B cell (primary cell): Measurements from ENCODE around the gene PGM1. TPM values are rescaled to one million over a fixed set of nuclear protein-coding genes. Genes with fewer than 3 reads are reported as not detected.

Experiments
- ATAC-seq: fragments of 200-7000 bp; cut with Tn5 transposase; one replicate; pipeline ENCODE4 v1.10.0; 2021; ENCODE audit warnings: low read depth, mild to moderate bottlenecking, moderate number of reproducible peaks, moderate library complexity
- CTCF ChIA-PET: fragments of 350-600 bp; sonication (Branson Sonifier 250); formaldehyde crosslinking; loops from one replicate; lab custom pipeline; 2021; ENCODE audit warnings: antibody characterized with exemption, inconsistent platforms; lab: Charles Lee
- POLR2A ChIA-PET: fragments of 350-600 bp; sonication (Branson Sonifier 250); formaldehyde crosslinking; loops from one replicate; lab custom pipeline; 2021; ENCODE audit warnings: antibody characterized with exemption; lab: Charles Lee
- DNase-seq: peaks from one replicate; pipeline ENCODE4 v3.0.0; 2013
- H2AFZ ChIP-seq: 2 replicates; pipeline ENCODE4 v1.6.1; 2012; ENCODE audit warnings: mild to moderate bottlenecking, low read depth, low read length; ENCODE audit not compliant: insufficient read depth, poor library complexity, severe bottlenecking
- H3K27ac ChIP-seq, 2 donors: 1 replicate in 1 of 2; 2 replicates in 1 of 2; pipeline ENCODE4 v1.5.1; 2012 to 2013; ENCODE audit warnings: low read length in 2 of 2, mild to moderate bottlenecking in 2 of 2, moderate library complexity in 1 of 2
- H3K27me3 ChIP-seq, 4 experiments: fragments of 200-600 bp in 1 of 4; sonication (generic) in 1 of 4; replicated peaks in 1 of 4; 1 replicate in 2 of 4; 2 replicates in 2 of 4; pipeline versions ENCODE4 v1.6.1 to v1.7.0; 2013 to 2016; ENCODE audit warnings: low read length in 3 of 4, mild to moderate bottlenecking in 2 of 4, mixed read lengths in 1 of 4, moderate library complexity in 1 of 4; ENCODE audit not compliant: insufficient read depth in 4 of 4, control insufficient read depth in 3 of 4; ENCODE audit errors: control extremely low read depth in 1 of 4
- H3K36me3 ChIP-seq, 2 experiments: replicated peaks in 1 of 2; 1 replicate in 1 of 2; 2 replicates in 1 of 2; pipeline versions ENCODE4 v1.6.1 to v1.7.1; 2013; ENCODE audit warnings: low read length in 1 of 2; ENCODE audit not compliant: insufficient read depth in 2 of 2, control insufficient read depth in 1 of 2; ENCODE audit errors: control extremely low read depth in 1 of 2, extremely low read depth in 1 of 2
- H3K4me1 ChIP-seq, 2 donors: fragments of 200-600 bp in 1 of 2; sonication (generic) in 1 of 2; 1 replicate in 1 of 2; 2 replicates in 1 of 2; pipeline versions ENCODE4 v1.5.1 to v1.6.1; 2013 to 2017; ENCODE audit warnings: low read length in 2 of 2; ENCODE audit not compliant: control insufficient read depth in 2 of 2, insufficient read depth in 2 of 2
- H3K4me2 ChIP-seq: replicated peaks from 2 replicates; pipeline ENCODE3; 2012; ENCODE audit warnings: mild to moderate bottlenecking, low read depth, low read length; ENCODE audit not compliant: poor library complexity, severe bottlenecking
- H3K4me3 ChIP-seq, 5 experiments: fragments of 200-600 bp in 1 of 5; sonication (generic) in 1 of 5; 1 replicate in 3 of 5; 2 replicates in 2 of 5; pipeline versions ENCODE4 v1.5.1 to v1.7.0; 2011 to 2016; ENCODE audit warnings: low read length in 4 of 5, mild to moderate bottlenecking in 4 of 5, low read depth in 2 of 5, control low read depth in 1 of 5, moderate library complexity in 1 of 5; ENCODE audit not compliant: insufficient read depth in 1 of 5; ENCODE audit errors: control extremely low read depth in 1 of 5, extremely low read depth in 1 of 5
- H3K79me2 ChIP-seq: fragments of 200-600 bp; sonication (generic); one replicate; pipeline ENCODE4 v1.6.0; 2016; ENCODE audit warnings: low read length; ENCODE audit not compliant: control insufficient read depth, insufficient read depth
- H3K9ac ChIP-seq: fragments of 200-600 bp; sonication (generic); 2 replicates; pipeline ENCODE4 v1.6.1; 2017; ENCODE audit warnings: mild to moderate bottlenecking, low read length, moderate library complexity
- H3K9me3 ChIP-seq, 3 donors: one replicate each; pipeline versions ENCODE4 v1.6.1 to v1.7.1; 2013; ENCODE audit warnings: low read length in 2 of 3; ENCODE audit not compliant: control insufficient read depth in 2 of 3, insufficient read depth in 1 of 3; ENCODE audit errors: control extremely low read depth in 1 of 3
- H4K20me1 ChIP-seq: 2 replicates; pipeline ENCODE4 v1.6.0; 2012; ENCODE audit warnings: mild to moderate bottlenecking, low read length; ENCODE audit not compliant: insufficient read depth, control insufficient read depth, poor library complexity, severe bottlenecking
- H3K27ac Mint-ChIP-seq: one replicate; pipeline ENCODE4 v1.8.0; 2021; ENCODE audit warnings: mixed read lengths
- H3K27me3 Mint-ChIP-seq: one replicate; pipeline ENCODE4 v1.8.0; 2021; ENCODE audit warnings: mixed read lengths
- H3K4me1 Mint-ChIP-seq: one replicate; pipeline ENCODE4 v1.8.0; 2021; ENCODE audit warnings: mixed read lengths
- H3K4me3 Mint-ChIP-seq: one replicate; pipeline ENCODE4 v1.8.0; 2021; ENCODE audit warnings: mixed read lengths
- H3K9me3 Mint-ChIP-seq: one replicate; pipeline ENCODE4 v1.8.0; 2022; ENCODE audit warnings: mixed read lengths; ENCODE audit not compliant: insufficient read depth
- EZH2 ChIP-seq: IDR thresholded peaks from 2 replicates; pipeline ENCODE4 v1.6.1; 2012; ENCODE audit warnings: borderline replicate concordance, low read depth, mild to moderate bottlenecking, moderate library complexity, low read length; ENCODE audit not compliant: insufficient read depth, poor library complexity, severe bottlenecking
- WGBS: methylation state at CpG from one replicate; pipeline ENCODE4 v1.1.5; 2013; ENCODE audit warnings: missing lambda C conversion rate; ENCODE audit not compliant: insufficient coverage; 5-methylcytosine and 5-hydroxymethylcytosine counted together
- intact Hi-C: fragments of 100-400 bp; cut with micrococcal nuclease; formaldehyde crosslinking; loops from one replicate; pipeline ENCODE4 v1.10.0; 2022
- polyA plus RNA-seq: library from polyadenylated mRNA; depleted of rRNA; stranded (reverse); fragments of >200 nt; gene quantifications from 2 replicates; pipeline ENCODE4 v1.2.3, GENCODE V29; 2012
- total RNA-seq, 2 donors: library from RNA; stranded (reverse); fragments of 120-200 nt in 1 of 2; gene quantifications; 1 replicate in 1 of 2; 2 replicates in 1 of 2; pipeline versions ENCODE4 v1.2.3 to v1.2.4, GENCODE V29; 2013 to 2022
- TF ChIP-seq, protein P1 (sequence below): fragments of 200-600 bp; IDR thresholded peaks from one replicate; pipeline ENCODE4 v1.8.0; 2022; ENCODE audit warnings: antibody characterized with exemption, mild to moderate bottlenecking

The PGM1 gene
- total and polyA plus RNA-seq, 2 donors (not counting 1 experiment from before 2014, with no cell fraction given): 4.2 to 13.2 TPM

DNA sequence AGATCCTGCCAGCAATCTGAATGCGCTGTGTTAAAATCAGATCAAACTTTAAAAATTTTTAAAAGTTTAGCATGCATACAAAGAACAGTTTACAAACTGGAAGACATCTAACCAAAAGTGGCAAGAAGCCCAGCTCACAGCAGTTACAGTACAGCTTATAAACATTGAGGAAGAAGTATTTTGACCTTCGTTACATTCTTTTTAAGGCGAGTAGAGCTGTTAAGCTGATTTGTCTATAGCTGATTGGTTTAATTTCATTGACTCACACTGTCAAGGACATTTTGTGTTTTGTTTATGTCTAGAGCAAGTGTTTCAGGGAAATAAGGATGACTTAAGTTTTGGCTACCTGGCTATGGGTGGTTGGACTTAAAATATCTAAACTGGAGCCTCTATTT, 3.0 kb upstream of the PGM1 start:
- H3K9me3 Mint-ChIP-seq: no peaks in the 10 kb centered on the region
- CTCF ChIA-PET: interaction anchor here (1.0 kb wide), 1 partner anchor 14 kb away, joined by 3 read pairs; no protein-coding TSS in a partner anchor
- no peak overlapping the region for H3K4me2 ChIP-seq
- H3K9me3 ChIP-seq: no peaks in the 10 kb centered on the region
- H3K27me3 Mint-ChIP-seq: no peaks in the 10 kb centered on the region
- peaks cover 6 to 9% of the 10 kb centered on the region in 2 donors for H3K4me1 ChIP-seq
- peaks cover 10% of the 10 kb centered on the region for H3K4me1 Mint-ChIP-seq
- no peaks in the 10 kb centered on the region for H3K79me2 ChIP-seq
- H2AFZ ChIP-seq: no peak overlapping the region
- TF ChIP-seq EZH2: no peak
- TF ChIP-seq, protein P1, sequence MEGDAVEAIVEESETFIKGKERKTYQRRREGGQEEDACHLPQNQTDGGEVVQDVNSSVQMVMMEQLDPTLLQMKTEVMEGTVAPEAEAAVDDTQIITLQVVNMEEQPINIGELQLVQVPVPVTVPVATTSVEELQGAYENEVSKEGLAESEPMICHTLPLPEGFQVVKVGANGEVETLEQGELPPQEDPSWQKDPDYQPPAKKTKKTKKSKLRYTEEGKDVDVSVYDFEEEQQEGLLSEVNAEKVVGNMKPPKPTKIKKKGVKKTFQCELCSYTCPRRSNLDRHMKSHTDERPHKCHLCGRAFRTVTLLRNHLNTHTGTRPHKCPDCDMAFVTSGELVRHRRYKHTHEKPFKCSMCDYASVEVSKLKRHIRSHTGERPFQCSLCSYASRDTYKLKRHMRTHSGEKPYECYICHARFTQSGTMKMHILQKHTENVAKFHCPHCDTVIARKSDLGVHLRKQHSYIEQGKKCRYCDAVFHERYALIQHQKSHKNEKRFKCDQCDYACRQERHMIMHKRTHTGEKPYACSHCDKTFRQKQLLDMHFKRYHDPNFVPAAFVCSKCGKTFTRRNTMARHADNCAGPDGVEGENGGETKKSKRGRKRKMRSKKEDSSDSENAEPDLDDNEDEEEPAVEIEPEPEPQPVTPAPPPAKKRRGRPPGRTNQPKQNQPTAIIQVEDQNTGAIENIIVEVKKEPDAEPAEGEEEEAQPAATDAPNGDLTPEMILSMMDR: no peak
- POLR2A ChIA-PET: no interaction called here
- no peak overlapping the region for H3K4me3 Mint-ChIP-seq
- intact Hi-C loops: loop anchor here (5.0 to 10.0 kb wide), 3 partner anchors 305 to 1475 kb away; partner anchors contain the start of gene ATG4C
- H3K27ac Mint-ChIP-seq: no peak overlapping the region
- no CpG with 5 or more reads among the region's 3 CpGs for WGBS
- no peak overlapping the region for H3K4me3 ChIP-seq
- DNase-seq (no peak), ATAC-seq (no peak)
- H3K36me3 ChIP-seq: no peaks in the 10 kb centered on the region
- H3K27ac ChIP-seq: no peak overlapping the region
- H3K27me3 ChIP-seq: no peaks in the 10 kb centered on the region
- no peaks in the 10 kb centered on the region for H4K20me1 ChIP-seq
- no peak overlapping the region for H3K9ac ChIP-seq

DNA sequence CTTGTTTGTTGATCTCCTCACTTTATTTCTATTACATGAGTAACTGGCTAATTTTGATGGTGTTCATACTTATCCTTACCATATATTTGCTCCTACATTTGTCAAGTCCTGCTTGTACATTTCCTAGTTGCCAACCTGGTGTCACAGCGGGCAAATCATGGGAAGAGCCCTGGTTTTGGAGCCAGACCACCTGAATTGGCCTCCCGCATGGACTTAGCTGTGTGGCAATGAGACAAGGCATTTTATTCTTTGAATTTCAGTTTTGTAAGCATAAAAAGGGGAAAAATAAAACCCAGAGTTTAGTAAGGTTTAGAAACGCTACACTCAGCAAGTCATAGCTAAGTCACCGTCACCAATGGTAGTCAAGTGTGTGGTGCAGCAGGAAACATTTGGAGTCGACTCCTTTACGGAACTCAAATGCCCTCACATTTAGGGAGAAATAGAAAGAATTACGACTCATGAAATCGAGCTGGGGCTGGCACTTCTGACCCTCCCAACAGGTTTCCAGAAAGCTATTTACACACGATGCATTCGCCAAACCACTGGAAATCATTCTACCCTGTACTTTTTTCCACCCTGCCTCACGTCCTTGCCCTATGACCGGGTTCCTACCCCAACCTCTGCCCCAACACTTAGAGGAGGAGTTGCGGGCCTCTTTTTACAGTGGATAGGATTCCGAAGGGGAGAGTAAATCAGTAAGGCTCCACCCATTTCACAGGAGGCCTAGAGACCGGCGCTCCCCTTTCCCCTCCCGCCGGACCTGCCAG, 492 bp upstream of the PGM1 start:
- Histone ChIP-seq H2AFZ (peak overlapping the region; percentile 90), H3K4me3 (peak overlapping the region; percentile 32 to 92 (median 80)), H3K36me3 (no peaks in the 10 kb centered on the region), H3K79me2 (peaks cover 3% of the 10 kb centered on the region), H3K9ac (peak overlapping the region; percentile 72), H3K27ac (peak overlapping the region; percentile 78 to 88), H3K9me3 (no peaks in the 10 kb centered on the region), H4K20me1 (no peaks in the 10 kb centered on the region), H3K27me3 (no peaks in the 10 kb centered on the region), H3K4me2 (peak overlapping the region; percentile 88), H3K4me1 (peaks cover 6 to 9% of the 10 kb centered on the region in 2 donors)
- ChIA-PET CTCF (interaction anchor here (2.8 kb wide), 1 partner anchor 17 kb away, joined by 16 read pairs; no protein-coding TSS in a partner anchor), POLR2A (interaction anchor here (0.6 kb wide), 1 partner anchor 300 kb away, joined by 3 read pairs; no protein-coding TSS in a partner anchor)
- DNase-seq: no peak
- no peaks in the 10 kb centered on the region for H3K9me3 Mint-ChIP-seq
- no peak for ATAC-seq
- H3K27me3 Mint-ChIP-seq: no peaks in the 10 kb centered on the region
- TF ChIP-seq, protein P1: no peak
- TF ChIP-seq EZH2: no peak
- WGBS: 25% methylated on average over 12 of the region's 18 CpGs
- H3K27ac Mint-ChIP-seq: peak overlapping the region; percentile 98
- H3K4me1 Mint-ChIP-seq: peaks cover 13% of the 10 kb centered on the region
- intact Hi-C loops: loop anchor here (1.0 to 10.0 kb wide), 6 partner anchors 69 to 1472 kb away; partner anchors contain the start of genes ALG6, ATG4C, EFCAB7 and ITGB3BP
- H3K4me3 Mint-ChIP-seq: peak overlapping the region; percentile 98
